Head of caudate nucleus (tissue), 42 donors: ENCODE measurements around the gene KRTAP10-8.
"Not testable (repeated sequence)": the region's sequence is repeated elsewhere in the genome, so short reads cannot be mapped to it uniquely, and the experiment has no call there.

Source experiments
- DNase-seq, 42 donors: peaks; one replicate each; pipeline versions ENCODE4 v3.0.0 to v3.0.0-alpha.2; 2020 to 2021; ENCODE audit warnings: mixed read lengths in 7 of 42
- intact Hi-C: fragments of 100-400 bp; cut with DNase I; formaldehyde crosslinking; loops from one replicate; pipeline ENCODE4 v1.15.0; 2022

Gene KRTAP10-8

GRCh38 chr21:44632067-44632466 lies 20.2 kb downstream of the KRTAP10-8 start:
- intact Hi-C loops: no loop called here
- DNase-seq: no peak

DNA sequence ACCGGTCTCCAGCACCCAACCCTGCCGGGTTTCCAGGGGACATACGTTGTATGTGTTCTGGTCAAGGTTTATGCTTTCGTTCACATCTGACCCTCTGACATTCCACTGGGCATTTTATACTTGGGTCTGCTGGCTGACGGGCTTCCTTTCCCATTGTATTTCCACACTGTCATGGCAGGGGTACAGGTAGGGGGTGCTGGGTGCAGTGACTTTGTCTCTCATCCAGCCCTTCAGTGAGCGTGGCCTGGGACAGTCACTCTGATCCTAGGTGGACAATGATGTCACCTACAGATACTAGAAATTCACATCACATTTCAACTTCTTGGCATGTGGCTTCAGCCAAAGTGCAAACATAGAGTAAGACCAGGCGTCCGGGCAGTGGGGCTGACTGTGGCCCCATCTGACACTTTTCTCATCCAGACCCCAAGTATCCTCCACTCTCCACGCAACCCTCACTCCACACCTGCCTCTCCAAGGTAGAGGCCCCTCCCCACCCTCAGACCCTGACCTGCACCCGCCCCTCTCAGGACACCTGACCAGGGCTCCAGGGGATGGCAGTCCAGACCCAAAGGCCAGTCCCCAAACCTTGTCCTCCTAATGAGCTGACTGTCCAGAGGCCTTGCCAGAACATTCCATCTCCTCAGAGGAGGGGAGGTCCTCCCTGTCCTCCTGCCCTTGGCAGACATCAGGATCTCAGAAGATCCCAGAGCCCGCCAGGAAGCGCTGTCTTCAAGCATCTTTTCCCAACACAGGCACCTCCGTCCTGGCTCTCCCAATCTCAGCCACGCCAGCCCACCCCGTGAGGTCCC lies 24.5 kb downstream of the KRTAP10-8 start:
- intact Hi-C loops: no loop called here
- DNase-seq: no peak

DNA sequence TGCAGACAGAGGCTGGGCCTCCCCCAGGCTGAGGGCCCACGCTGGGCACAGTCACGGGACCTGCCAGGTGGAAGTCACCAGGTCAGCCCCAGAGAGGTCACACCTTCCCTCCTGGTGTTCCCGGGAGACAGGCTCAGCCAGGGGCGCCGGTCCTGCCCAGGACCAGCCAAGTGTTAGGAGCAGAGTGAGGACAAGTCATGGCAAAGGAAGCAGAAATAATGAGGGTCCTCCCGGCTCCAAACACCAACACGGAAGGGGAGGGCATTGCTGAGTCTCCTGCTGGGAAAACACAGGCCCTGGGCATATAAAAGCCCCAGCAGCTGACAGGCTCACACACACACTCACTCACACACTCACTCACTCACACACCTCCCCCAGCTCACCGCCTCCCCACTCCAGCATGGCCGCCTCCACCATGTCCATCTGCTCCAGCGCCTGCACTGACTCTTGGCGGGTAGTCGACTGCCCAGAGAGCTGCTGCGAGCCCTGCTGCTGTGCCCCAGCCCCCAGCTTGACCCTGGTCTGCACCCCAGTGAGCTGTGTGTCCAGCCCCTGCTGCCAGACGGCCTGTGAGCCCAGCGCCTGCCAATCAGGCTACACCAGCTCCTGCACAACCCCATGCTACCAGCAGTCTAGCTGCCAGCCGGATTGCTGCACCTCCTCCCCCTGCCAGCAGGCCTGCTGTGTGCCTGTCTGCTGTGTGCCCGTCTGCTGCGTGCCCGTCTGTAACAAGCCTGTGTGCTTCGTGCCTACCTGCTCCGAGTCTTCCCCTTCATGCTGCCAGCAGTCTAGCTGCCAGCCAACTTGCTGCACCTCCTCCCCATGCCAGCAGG lies 25.4 kb downstream of the KRTAP10-8 start, which contains the start of gene KRTAP10-10:
TSS of gene KRTAP10-10 (plus strand) at position 339 of the 833 bp plus-strand sequence. CDS start at position 401, 62 bp downstream.
- DNase-seq: no peak
- intact Hi-C loops: no loop called here

DNA sequence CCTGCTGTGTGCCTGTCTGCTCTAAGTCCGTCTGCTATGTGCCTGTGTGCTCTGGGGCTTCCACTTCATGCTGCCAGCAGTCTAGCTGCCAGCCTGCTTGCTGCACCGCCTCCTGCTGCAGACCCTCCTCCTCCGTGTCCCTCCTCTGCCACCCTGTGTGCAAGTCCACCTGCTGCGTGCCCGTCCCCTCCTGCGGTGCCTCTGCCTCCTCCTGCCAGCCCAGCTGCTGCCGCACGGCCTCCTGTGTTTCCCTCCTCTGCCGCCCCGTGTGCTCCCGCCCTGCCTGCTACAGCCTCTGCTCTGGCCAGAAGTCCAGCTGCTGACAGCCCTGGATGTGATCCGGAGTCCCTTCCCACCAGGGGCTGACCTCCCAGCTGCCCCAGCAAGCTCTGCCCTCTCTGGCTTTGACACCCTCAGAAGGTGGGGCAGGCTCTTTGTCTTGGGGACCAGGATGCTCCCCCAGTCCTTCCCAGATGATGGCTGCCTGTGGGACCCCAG lies 26.0 kb downstream of the KRTAP10-8 start:
- intact Hi-C loops, DNase-seq: not testable (repeated sequence)

DNA sequence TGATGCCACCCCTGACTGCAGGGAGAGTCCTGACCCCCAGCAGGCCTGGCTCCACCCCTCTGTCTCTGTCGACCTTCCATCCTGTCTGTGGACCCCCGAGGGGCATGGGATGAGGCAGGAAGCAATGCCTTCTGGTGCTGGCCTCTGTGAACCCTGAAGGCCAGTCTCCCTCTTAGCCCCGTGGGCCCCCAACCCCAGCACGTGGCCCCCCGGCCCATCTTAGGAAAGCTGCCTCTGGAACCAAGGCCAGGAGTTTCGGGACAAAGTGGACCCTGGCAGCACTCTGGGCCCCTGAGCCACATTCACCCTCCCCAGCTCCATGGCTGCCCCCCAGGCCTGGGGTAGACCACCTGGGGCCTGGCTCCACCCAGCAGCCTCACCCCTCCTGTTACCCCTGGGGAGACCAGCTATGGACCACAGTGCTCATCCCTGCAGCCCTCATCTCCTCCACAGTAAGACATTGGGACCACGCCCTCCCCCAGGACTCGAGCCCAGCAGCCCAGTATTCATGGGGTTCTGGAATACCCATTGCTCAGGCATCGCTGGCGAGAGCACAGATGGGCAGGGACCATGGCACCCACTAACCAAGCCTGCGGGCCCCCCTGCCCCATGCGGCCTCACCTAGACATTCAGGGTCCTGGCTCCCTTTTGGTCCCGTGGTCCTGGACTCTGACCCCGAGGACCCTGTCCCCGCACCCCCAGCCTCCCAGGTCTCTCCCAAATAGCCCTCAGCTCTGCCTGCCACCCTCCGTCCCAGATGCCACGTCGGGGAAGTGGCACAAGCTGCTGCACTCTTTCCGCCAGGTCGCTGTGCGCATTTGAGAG lies 26.8 kb downstream of the KRTAP10-8 start:
- DNase-seq, intact Hi-C loops: not testable (repeated sequence)

GRCh38 chr21:44639331-44639655 lies 27.4 kb downstream of the KRTAP10-8 start:
- DNase-seq: no peak
- intact Hi-C loops: no loop called here

- intact Hi-C loops: no loop called here
- no peak for DNase-seq
These were observed 28.9 kb downstream of the KRTAP10-8 start for GRCh38 chr21:44640761-44641160.

DNA sequence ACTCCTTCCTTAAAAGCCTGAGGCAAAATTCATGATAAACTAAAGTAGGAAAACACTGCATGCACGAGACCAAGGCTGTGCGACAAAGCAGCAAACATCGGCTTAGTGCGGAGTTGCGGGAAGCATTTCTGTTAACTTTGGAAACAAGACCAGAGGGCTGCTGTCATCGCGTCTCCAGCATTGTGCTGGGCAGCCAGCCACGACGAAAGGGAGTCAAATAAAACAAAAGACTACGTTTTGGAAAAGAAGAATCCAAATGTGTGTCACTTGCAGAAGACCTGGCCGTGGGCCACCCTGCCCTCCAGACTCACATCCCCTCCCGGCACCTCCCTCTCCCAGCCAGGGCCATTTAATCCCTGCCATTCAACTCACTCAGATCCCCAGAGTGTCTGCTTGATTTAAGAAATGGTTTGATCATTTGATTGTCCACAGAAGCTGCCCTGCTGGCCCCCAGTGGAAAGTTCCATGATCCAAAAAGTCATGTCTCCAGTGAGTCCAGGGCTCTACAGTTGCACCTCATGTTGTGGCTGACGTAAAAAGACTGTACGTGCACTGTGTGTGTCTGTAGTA lies 31.9 kb downstream of the KRTAP10-8 start:
- DNase-seq: no peak
- intact Hi-C loops: no loop called here

- intact Hi-C loops: no loop called here
- DNase-seq: no peak
These were observed 33.0 kb downstream of the KRTAP10-8 start for GRCh38 chr21:44644878-44645277.

DNA sequence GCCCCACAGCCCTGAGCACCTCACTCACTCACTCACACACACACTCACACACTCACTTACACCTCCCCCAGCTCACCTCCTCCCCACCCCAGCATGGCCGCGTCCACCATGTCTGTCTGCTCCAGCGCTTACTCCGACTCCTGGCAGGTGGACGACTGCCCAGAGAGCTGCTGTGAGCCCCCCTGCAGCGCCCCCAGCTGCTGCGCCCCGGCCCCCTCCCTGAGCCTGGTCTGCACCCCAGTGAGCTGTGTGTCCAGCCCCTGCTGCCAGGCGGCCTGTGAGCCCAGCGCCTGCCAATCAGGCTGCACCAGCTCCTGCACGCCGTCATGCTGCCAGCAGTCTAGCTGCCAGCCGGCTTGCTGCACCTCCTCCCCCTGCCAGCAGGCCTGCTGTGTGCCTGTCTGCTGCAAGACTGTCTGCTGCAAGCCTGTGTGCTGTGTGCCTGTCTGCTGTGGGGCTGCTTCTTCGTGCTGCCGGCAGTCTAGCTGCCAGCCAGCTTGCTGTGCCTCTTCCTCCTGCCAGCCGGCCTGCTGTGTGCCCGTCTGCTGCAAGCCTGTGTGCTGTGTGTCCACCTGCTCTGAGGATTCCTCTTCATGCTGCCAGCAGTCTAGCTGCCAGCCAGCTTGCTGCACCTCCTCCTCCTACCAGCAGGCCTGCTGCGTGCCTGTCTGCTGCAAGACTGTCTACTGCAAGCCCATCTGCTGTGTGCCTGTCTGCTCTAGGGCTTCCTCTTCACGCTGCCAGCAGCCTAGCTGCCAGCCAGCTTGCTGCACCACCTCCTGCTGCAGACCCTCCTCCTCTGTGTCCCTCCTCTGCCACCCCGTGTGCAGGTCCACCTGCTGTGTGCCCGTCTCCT lies 34.7 kb downstream of the KRTAP10-8 start, which contains the start of gene KRTAP10-11:
TSS of gene KRTAP10-11 (plus strand) at position 49 of the 856 bp plus-strand sequence. CDS start at position 94, 45 bp downstream.
- intact Hi-C loops, DNase-seq: not testable (repeated sequence)

GRCh38 chr21:44647222-44647552 lies 35.3 kb downstream of the KRTAP10-8 start:
- DNase-seq: no peak
- intact Hi-C loops: no loop called here

- intact Hi-C loops: no loop called here
- DNase-seq: no peak
These were observed 36.9 kb downstream of the KRTAP10-8 start for GRCh38 chr21:44648557-44649311.

DNA sequence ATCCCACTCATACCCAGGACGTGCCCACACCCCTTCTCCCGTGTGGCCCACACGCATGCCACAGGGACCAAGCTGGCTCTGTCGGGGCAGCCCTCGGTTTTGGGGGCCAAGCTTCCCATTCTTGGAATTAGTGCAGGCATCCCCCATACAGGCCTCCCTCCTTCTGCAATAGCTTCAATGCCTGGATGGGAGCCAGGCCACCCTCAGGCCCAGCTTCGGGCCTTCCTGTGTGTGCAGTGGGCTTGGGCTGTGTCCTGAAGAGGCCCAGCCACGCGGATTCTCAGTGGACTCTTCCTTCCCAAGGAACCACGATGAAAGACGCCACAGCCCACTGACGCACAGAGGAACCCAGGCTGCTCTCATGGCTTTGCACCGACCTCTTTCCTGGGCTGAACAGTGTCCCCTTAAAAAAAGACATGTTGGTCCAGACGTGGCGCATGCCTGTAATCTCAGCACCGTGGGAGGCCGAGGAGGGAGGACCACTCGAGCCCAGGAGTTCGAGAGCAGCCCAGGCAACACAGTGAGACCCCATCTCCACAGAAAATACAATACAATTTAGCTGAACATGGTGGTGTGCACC lies 37.7 kb downstream of the KRTAP10-8 start:
- intact Hi-C loops: no loop called here
- no peak for DNase-seq

- no peak for DNase-seq
- intact Hi-C loops: no loop called here
These were observed 38.5 kb downstream of the KRTAP10-8 start for GRCh38 chr21:44650265-44650972.

GRCh38 chr21:44650973-44651675 lies 39.2 kb downstream of the KRTAP10-8 start:
- intact Hi-C loops: no loop called here

DNA sequence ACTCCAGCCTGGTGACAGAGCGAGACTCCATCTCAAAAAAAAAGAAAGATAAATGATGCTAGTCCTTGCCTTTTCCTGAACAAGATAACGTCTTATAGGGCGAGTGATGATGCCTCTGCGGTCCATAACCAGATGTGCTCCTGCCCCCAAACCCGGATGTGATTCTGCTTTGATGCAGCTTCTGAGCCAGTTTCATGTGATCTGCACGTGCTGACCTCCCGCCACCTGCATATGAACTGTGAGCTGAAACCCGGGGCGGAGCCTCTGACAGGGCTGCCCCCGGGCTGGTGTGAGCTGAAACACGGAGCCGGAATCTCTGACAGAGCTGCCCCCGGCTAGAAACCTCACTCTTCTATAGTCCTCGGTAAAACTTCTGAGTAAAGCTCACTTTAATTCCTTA lies 41.2 kb downstream of the KRTAP10-8 start:
- no peak for DNase-seq
- intact Hi-C loops: no loop called here

More at GRCh38 chr21:44650973-44651675, 39.2 kb downstream of the KRTAP10-8 start:
- no peak for DNase-seq
